ENCODE measurements around the gene WIPF2.
A peak's percentile ranks its signal among the peaks of the same experiment; 100 is the strongest.

Gene WIPF2

DNA sequence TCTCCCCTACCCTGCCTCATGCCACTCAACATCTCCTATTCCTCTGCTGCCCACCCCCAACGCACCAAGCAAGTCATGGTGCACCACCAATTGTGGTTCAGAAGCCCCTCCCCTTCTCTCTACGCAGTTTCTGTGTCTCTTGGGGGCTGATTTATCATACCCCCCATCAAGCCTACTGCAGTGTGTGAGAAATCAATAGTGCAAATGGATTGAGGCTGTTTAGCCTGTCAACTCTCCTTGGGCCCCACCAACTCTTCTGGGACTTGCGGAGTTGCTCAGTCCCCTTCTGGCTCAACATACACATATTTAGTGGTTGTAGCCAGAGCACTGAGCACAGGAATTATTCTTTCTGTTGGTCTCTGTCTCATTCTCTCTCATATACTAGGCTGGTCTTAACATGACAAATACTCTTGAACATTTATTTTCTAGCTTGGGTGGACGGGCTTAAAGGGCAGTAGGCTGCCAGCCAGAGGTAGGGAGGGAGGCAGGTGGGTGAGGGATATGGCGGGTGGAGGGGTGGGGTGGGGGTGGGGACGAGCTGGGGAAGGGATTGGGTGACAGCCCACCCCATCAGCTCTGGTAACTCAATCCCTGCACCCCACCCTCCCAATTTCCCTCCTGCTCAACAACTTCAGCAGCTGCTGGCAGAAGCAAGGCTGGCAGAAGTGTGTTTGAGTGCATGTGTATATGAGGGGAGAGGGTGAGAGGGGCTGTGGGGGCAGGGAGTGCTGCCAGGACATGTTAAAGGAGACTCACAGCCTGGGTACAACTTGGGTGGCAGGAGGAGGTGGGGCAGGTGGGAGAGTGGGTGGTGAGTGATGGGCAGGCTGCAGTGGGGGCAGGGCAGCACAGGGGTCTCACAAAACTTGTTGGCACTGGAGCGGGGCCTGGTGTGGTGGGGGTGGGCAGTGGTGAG lies 94.8 kb downstream of the WIPF2 start:
- no peak for DNase-seq (ENCODE audit: low read depth in 2 of 2)

DNA sequence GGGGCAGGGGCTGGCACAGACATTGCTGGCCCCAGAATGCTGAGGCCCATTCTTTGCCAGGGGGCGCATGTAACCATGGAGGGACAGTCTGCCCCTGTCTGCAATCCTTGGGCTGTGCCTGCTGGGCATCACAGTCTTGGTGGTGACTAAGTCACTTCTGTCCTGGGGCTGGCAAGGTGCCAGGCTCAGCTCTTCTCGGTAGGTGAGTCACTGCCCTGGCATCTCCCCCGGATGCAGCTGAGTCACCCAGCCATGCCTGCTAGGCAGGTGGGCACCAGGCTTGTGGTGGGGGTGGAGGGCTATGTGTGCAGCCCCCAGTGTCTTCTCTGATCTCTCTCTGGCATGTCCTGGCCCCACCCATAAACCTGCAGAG lies 95.5 kb downstream of the WIPF2 start:
- DNase-seq (ENCODE audit: low read depth in 2 of 2), result peak; percentile 64 to 71

DNA sequence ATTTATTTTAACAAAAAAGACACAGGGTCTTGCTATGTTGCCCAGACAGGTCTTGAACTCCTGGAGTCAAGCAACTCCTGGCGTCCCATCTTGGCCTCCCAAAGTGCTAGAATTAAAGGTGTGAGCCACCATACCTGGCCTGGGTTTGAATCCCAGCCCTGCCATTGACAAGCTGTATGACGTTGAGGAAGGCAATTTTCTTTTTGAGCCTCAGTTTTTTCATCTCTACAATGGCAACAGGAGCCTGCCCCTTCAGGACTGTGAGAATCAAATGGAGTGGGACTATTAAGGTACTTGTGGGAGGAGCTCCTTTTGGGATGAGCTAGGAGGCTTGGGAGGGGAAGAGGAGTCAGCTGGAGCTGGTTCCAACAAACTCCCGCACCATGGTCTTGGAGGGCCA lies 96.1 kb downstream of the WIPF2 start:
- DNase-seq (ENCODE audit: low read depth in 2 of 2), result no peak

DNA sequence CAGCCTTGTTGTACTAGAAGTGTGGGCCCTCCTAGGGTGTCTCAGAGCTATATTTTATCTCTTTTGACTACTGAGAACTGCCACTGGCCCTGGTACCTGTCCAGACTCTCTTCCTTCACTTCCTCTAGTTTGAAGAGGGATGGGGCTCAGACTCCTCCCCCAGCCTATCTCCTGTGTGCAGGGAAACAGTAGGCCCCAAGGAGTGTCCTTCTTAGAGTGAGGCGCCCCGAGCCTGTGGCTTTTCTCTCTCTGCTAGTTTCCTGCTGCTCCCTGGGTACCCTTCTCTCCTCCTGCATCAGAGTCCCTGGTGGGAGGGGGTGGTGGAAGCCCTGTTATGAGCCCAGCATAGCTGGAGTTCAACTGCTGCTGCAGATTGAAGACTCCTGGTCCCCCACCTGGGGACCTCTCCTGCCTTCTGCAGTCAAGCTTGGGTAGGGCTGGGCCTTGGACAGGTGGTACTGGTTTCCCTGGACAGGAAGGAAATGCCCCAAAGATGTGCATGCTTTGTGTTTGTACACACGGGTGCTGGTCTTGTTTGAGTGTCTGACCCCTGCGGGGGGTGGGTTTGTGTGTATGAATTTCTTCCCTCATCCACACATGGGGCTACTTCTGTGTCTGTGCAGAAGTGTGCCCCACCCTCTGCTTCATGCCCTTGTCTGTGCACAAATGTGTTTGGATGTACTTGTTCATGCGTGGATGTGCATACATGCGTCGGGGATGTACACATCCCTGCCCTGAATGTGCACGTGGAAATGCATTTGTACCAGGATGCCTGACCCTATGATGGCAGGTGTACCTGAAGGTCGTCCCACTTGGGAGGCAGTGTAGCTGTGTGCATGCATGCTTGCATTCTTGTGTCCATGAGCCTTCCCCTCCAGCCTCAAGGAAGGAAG lies 96.8 kb downstream of the WIPF2 start:
- DNase-seq (ENCODE audit: low read depth in 2 of 2), result no peak

DNA sequence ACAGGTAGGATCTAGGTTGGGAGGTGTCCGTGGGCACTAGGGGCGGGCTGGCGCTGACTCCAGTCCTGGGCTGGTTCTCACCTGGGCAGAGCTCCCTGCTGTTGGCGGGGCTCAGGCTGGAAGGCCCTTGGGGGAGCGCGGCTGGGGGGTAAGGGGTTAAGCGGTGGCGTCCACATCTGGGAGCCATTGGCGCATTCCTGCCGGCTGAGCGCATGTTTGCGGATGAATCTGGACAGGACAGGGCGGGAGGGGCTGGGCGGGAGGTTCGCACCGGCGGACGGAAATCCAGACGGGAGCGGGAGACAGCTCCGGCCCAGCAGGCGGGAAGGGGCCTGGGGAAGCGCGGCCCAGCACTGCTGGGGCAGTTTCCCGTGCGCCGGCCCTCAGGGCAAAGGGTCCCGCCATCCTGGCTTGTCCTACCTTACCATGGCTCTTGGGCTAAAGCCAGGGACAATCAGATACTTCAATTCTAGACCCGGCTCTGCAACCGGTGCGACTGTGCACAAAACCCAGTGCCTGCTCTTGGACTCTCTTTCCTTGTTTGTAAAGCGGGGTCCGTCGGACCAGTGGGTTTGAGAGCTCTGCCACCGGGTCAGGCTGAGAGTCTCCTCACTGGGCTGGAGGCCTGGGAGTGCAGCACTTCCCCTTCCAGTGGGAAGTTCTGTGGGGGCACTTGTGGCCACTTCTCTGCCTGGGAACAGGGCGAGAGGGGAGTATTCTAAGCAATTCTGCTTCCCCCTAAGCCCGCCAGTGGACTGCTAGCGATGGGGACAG lies 97.7 kb downstream of the WIPF2 start:
- DNase-seq (ENCODE audit: low read depth in 2 of 2), result no peak

DNA sequence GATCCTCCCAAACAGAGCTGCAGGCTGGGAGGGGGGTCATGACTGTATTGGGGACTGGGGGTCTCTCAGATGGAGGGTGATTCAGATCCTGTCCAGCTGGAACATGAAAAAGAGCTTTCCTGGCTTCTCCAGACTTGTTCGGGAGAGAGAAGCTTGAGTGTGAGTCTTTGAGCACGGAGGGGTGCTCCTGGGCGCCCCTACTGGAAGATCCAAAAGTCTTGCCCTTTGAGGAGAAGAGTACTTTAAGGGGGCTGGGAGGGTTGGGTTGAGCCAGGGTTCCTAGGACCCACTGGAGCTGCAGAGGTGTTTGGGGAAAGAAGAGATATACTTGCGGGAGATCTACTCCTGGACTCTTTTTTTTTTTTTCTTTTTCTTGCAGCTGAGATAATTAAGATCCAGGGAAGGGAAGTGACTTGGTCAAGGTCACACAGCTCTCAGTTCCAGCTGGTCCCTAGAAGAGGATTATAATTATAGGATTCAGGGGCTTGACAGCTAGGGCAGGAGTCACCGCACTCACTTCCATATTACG lies 98.3 kb downstream of the WIPF2 start:
- no peak for DNase-seq (ENCODE audit: low read depth in 2 of 2)

DNA sequence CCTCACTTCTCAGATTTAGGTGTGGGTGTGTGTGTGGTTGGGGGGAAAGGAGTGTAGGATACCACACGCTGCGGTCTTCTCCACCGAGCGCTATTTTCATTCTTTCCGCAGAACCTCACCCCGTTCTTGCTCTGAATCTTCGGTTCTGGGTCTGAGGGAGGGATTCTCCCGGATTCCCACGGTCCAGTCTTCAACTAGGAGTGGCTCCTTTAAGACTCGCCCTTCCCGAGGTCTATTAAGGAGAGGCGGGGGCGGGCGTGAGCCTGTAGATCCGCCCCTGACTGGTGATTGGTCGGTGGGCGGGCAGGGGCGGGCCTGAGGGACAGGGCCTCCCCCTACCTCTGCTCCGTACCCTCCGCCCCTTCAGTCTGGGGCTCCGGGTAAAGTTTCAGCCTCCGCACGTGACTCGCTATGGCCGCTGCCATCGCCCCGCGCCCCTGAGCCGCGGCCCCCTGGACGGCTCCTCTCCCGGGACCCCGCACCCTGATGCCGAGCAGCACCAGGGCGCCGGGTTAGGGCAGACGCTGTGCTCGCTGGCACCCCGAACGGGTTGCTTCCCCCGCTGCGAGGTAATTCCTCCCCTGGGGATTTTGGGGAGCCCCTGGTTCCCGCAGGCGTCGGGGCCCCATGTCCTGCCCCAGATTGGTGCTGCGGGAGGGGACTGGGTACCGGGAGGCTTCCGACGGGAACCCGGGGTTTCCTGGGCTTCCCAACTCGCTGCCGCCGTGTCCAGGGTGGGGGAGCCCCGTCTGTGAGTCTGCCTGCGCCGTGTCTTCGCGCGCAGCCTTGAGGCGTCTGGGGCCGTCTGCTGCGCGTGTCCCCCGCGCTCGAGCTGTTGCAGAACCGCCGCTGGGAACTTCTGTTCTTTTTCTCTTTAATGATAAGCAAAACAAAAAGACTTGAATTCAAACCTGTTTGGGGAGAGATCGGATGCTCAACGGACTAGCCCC lies 99.1 kb downstream of the WIPF2 start:
- peak; percentile 84 to 86 for DNase-seq (ENCODE audit: low read depth in 2 of 2)

DNA sequence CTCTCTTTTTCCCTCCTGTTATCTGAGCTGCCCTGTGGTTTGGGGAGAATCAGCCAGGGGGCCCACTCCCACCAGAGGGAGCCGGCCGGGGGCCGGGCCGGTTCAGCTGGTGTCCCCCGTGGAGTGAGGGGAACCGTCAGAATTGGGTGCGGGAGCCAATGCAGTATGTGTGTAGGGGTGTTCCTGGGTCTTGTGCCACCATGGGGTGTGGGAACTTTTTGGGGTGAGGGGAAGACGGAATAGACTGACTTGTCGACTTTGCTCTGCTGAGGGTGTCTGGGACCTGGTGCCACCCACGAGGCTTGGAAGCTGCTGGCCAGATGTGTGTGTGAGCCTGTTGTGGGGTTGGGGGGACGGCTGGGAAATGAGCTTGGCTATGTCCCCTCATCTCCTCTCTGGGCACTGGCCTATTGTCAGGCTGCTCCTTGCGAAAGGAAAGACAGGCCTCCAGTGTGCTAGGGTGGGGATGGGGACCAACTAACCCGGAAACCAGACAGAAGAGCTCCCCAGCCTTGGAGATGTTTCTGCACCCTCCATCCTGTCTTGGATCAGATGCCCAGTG lies 99.8 kb downstream of the WIPF2 start:
- no peak for DNase-seq (ENCODE audit: low read depth in 2 of 2)

DNA sequence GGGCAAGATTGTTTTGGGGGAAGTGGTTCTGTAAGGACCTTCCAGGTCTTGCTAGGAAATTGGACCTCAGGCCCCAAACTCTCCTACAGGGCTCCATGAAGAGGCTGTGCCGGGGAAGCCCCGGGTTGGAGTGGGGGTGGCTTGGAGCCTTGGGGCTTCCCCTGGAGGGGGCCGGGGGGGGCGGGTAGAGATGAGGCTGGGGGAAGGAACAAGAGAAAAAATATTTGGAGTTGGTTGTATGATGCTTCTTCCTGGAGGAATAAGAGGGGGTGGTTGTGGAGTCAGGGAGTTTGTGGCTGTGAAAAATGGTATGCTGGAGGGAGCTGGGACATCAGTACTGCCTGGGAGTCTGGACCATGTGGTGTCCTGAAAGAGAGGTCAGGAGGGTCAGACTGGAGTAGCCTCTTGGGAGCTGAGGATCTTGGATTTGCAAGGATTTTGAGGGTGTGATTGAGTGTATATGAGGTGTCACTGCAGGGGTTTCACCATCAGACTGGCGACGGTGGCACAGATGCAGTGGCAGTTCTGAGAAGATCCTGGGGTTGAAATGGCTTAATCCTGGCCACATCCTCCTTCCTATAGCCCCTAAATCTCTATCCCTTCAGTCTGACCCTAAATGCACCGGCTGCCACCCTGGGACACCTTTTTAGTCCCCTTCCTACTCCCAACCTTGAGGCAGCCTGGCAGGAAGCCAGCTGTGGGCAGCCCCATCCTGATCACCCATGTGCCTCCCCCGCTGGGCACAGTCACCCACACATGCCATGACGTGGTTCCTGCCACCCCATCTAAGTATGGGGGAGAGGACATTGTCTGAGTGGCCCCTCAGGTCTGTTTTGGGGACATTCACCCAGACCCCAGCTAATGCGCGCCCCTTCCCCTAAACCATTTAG lies 100.8 kb downstream of the WIPF2 start:
- peak in 1 of 2 donors; percentile 57 for DNase-seq (ENCODE audit: low read depth in 2 of 2)

DNA sequence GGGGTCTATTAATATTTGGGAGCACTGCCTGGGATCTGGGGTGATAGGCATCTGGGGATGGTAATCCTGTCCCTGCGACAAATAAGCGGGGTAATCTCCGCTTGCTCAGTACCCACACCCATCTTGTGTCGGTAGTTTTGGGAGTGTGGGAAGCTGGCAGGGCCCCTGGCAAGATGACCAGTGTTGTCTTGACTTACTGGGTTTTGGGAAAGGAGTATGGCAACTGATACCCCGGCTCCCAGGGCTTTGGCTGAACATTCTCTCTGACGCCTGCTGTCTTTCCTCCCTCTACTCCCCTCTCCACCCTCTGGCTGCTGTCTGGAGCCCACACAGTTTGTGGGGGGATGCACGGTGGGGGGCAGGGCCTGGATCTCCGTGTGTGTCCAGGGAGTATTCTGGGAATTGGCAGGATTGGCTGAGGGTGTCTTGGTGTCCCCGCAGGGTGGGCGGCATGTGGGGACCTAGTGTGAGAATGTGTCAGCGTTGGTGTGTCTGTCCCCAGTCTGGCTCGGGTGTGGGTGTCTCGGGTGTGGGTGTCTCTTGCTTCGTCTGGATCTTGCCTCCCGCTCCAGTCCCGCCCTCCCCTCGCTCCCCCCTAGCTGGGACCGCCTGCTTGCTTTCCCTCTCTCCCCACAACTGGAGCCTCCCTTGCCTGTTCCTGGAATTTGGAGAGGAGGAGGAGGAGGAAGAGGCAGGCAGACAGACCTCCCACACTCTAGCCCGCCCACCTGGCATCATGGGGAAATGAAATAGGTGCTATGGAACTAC lies 101.8 kb downstream of the WIPF2 start:
- DNase-seq (ENCODE audit: low read depth in 2 of 2), result no peak

DNA sequence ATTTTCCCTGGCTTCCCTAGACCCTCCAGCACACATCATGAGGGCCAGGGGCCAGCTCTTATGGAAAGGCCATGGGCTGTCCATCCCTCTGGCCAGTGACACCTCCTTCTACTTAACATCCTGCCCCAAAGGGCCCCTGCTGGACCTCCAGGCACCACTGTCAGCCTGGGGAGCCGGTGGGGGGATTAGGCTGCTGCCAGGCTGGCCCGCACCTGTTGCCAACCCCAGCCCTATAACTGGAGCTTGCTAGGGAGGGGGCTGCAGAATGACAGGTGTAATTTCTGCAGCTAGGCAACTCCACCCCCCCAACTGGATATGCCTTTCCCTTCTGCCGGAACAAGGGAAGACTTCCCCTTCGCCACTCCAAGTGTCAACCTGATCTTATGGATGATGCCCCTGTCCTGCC lies 102.4 kb downstream of the WIPF2 start:
- no peak for DNase-seq (ENCODE audit: low read depth in 2 of 2)

DNA sequence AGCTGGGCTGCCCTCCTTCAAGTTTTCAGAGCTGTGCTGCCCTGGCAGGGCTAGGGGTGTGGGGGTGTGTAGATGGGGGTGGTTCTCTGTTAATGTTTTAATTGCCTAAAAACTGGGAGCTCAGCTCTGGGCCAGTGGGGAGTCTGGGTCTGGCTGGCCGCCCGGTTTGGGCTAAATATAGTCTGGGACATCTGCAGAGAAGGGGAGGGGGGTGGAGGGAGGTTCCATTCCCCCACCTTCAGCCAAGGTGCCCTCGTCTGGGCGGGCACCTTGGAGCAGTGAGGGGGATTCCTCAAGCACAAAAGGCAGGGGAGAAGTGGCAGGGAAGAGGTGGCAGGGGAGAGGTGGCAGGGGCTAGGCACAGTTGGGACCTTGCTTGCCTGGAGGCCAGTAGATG lies 102.9 kb downstream of the WIPF2 start:
- DNase-seq (ENCODE audit: low read depth in 2 of 2), result no peak

DNA sequence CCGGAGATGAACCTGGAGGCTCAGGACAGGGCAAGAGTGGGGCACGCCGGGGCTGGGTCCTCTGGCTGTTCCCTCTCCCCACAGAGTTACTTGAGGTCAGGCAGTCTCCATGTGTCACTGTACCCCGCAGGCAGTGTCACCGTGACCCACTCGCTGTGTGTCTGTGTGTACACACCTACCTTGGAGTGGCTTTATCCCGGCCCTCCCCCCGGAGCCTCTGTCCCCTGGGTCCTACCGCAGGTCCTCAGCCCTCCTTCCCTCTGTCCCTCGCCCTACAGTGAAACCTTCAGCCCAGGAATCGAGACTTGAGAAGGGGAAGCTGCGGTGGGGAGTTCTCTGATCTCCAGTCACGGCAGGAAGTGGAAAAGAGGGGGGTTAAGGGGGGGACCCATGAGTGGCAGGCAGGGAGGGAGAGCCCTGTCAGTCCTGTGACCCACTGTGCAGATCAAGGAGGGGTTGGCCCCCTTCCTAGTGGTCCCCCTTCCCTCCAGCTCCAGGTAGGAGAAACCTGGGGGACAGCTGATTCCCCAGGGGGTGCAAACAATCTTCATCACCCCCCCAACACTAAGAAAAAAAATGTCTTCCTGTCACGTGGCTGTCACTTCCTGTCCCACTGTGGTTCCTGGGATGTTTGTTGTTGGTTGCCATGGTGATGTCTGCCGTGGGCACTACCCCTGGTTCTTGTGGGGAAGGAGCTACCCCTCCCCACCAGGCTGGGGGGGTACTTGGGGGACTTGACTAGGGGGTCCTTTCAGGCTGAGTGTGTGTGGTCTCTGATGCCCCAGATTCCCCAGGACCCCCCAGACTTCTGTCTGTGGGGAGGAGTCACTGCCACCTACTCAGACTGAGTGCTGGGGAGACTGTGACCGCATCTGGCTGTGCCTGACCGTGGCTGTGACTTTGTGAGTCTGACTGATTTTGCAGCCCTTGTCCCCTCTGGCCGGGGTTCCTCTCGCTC lies 103.5 kb downstream of the WIPF2 start:
- DNase-seq (ENCODE audit: low read depth in 2 of 2), result peak; percentile 56 to 63

DNA sequence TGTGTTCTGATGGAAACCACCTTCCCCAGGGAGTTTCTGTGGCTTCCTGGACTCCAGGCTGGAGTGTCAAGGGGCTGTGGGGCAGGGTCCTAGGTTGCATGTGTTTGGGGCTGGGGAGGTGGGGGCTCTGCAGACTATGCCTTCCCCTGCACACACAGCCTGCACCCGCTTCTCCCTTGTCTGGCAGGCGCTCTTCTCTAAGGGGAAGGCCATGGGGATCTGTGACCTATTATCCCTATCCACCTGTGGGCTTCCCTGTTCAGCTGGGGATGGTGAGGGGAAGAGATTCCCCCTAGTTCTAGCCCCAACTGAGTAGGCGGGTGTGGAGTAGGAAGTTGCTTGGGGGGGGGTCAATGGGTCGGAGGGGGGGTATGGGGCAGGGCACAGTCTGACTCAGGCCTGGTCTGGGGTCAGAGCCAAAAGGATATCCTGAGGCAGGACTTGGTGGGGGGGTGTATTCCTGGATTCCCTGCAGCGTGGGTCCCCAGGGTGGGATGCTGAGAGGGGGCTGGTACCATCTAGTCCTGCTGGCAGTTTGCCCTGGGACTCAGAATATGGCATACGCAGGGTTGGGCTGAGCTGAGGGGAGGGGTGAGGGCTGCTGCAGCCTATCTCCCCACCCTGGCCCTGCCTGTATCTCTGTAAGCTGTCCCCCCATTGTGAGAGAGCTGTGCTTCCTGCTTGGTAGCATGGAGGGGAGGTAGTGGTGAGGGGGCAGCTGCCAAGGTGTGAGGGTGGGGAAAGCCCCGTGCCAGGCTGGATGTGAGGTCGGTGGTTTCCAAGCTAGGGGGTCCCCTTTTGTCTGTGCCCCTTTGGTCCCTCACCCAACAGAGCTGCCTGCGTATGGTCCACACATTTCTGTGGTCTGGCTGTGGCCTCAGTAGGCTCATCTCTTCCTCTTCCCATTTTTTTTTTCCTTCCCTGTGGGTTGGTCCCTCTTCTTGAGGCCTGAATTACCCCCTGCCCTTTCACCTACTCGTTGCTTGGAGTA lies 104.6 kb downstream of the WIPF2 start:
- no peak for DNase-seq (ENCODE audit: low read depth in 2 of 2)

DNA sequence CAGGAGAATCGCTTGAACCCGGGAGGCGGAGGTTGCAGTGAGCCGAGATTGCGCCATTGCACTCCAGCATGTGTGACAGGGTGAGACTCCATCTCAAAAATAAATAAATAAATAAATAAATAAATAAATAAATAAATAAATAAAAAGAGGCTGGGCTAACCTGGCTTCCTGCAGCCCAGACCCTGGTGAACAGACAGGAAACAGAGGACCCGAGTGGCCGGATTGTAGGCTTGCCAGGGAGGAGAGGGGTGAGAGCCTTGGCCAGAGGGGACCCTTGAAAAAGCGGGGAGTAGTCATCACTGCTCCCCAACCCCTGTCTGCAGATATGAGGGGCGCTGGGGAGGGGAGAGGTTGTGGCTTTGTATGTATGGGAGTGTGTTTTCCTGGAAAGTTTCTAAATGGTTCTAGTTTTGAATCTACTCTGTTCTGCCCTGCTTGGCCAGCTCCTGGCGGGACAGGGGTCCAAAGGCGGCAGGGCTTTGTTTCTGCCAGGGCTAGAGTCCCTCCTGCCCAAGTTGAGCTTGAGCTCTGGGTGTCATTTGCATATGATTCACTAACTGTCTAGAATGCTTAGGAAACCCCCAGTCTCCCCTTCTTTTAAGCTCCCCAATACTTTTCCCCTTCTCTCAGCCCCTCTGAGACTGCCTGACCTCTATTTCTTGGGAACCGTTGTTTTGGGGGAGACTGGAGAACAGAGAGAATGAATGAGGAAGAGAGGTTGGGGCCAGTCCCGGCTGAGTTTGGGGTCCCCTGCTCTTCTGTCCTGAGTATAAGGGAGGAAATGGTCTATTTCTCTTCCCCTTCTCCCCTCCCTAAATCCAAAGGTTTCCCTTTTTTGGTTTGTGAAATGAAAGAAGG lies 106.3 kb downstream of the WIPF2 start:
- DNase-seq (ENCODE audit: low read depth in 2 of 2), result no peak
